ENCODE results near the gene NDUFB11.

Gene NDUFB11

DNA sequence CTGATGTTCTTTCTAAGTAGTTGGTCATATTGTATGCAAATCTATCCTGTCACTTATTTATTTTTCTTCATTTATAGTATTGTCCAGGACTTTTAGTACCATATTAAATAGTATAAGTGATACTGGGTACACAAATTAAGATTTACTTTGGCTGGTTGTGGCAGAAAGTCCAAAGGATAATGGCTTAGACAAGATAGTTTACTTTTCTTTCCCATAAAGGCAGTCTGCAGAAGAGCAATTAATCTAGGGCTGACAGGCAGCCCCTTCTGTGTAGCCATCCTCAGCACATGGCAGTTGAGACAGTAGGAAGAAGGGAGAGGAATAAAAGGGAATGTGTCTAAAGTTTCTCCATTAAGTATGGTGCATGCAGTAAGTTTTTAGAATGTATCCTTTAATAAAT lies 6.9 kb upstream of the NDUFB11 start:
- no peaks in the 10 kb centered on the region for H3K27me3 ChIP-seq (ENCODE audit: insufficient read depth, poor library complexity, severe bottlenecking)
- H3K4me3 ChIP-seq (replicated peaks; ENCODE audit: insufficient read depth, low read length): no peak overlapping the region
- no peak for TF ChIP-seq POLR2AphosphoS5 (IDR thresholded peaks at IDR 0.05; ENCODE audit: low read depth)
- no peak for TF ChIP-seq GABPA (IDR thresholded peaks at IDR 0.05; ENCODE audit: low read depth)
- TF ChIP-seq SPI1 (IDR thresholded peaks at IDR 0.05; ENCODE audit: borderline replicate concordance, low read depth): no peak
- TF ChIP-seq, protein P1, sequence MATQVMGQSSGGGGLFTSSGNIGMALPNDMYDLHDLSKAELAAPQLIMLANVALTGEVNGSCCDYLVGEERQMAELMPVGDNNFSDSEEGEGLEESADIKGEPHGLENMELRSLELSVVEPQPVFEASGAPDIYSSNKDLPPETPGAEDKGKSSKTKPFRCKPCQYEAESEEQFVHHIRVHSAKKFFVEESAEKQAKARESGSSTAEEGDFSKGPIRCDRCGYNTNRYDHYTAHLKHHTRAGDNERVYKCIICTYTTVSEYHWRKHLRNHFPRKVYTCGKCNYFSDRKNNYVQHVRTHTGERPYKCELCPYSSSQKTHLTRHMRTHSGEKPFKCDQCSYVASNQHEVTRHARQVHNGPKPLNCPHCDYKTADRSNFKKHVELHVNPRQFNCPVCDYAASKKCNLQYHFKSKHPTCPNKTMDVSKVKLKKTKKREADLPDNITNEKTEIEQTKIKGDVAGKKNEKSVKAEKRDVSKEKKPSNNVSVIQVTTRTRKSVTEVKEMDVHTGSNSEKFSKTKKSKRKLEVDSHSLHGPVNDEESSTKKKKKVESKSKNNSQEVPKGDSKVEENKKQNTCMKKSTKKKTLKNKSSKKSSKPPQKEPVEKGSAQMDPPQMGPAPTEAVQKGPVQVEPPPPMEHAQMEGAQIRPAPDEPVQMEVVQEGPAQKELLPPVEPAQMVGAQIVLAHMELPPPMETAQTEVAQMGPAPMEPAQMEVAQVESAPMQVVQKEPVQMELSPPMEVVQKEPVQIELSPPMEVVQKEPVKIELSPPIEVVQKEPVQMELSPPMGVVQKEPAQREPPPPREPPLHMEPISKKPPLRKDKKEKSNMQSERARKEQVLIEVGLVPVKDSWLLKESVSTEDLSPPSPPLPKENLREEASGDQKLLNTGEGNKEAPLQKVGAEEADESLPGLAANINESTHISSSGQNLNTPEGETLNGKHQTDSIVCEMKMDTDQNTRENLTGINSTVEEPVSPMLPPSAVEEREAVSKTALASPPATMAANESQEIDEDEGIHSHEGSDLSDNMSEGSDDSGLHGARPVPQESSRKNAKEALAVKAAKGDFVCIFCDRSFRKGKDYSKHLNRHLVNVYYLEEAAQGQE (IDR thresholded peaks at IDR 0.05; ENCODE audit: insufficient replicate concordance, low read depth): no peak
- TF ChIP-seq, protein P2, sequence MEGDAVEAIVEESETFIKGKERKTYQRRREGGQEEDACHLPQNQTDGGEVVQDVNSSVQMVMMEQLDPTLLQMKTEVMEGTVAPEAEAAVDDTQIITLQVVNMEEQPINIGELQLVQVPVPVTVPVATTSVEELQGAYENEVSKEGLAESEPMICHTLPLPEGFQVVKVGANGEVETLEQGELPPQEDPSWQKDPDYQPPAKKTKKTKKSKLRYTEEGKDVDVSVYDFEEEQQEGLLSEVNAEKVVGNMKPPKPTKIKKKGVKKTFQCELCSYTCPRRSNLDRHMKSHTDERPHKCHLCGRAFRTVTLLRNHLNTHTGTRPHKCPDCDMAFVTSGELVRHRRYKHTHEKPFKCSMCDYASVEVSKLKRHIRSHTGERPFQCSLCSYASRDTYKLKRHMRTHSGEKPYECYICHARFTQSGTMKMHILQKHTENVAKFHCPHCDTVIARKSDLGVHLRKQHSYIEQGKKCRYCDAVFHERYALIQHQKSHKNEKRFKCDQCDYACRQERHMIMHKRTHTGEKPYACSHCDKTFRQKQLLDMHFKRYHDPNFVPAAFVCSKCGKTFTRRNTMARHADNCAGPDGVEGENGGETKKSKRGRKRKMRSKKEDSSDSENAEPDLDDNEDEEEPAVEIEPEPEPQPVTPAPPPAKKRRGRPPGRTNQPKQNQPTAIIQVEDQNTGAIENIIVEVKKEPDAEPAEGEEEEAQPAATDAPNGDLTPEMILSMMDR (IDR thresholded peaks at IDR 0.05; ENCODE audit: insufficient read depth, low read length): no peak
- no peak for DNase-seq (ENCODE audit: low read depth in 1 of 2, low spot score in 1 of 2)
- no peak overlapping the region for H3K27ac ChIP-seq (replicated peaks)

DNA sequence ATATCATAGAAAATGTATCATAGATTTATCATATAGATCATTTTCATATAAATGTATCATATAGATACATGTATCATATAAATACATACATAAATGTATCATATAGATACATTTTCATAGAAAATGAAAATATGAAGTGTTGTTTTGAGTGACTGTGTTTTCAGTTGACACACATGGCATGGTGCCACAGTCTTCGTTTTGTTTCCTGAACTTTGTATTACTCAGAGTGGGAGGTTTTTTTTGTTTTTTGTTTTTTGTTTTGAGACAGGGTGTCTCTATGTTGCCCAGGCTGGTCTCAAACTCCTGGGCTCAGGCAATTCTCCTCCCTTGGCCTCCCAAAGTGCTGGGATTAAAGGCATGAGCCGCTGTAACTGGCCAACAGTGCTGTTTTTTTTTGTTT lies 4.4 kb upstream of the NDUFB11 start:
- Histone ChIP-seq H3K4me3 (replicated peaks; ENCODE audit: insufficient read depth, low read length) (no peak overlapping the region), H3K27ac (replicated peaks) (no peak overlapping the region), H3K27me3 (ENCODE audit: insufficient read depth, poor library complexity, severe bottlenecking) (no peaks in the 10 kb centered on the region)
- TF ChIP-seq, protein P2 (IDR thresholded peaks at IDR 0.05; ENCODE audit: insufficient read depth, low read length): no peak
- TF ChIP-seq, protein P1 (IDR thresholded peaks at IDR 0.05; ENCODE audit: insufficient replicate concordance, low read depth): no peak
- TF ChIP-seq SPI1 (IDR thresholded peaks at IDR 0.05; ENCODE audit: borderline replicate concordance, low read depth) (no peak), GABPA (IDR thresholded peaks at IDR 0.05; ENCODE audit: low read depth) (no peak), POLR2AphosphoS5 (IDR thresholded peaks at IDR 0.05; ENCODE audit: low read depth) (no peak)
- DNase-seq (ENCODE audit: low read depth in 1 of 2, low spot score in 1 of 2): no peak

DNA sequence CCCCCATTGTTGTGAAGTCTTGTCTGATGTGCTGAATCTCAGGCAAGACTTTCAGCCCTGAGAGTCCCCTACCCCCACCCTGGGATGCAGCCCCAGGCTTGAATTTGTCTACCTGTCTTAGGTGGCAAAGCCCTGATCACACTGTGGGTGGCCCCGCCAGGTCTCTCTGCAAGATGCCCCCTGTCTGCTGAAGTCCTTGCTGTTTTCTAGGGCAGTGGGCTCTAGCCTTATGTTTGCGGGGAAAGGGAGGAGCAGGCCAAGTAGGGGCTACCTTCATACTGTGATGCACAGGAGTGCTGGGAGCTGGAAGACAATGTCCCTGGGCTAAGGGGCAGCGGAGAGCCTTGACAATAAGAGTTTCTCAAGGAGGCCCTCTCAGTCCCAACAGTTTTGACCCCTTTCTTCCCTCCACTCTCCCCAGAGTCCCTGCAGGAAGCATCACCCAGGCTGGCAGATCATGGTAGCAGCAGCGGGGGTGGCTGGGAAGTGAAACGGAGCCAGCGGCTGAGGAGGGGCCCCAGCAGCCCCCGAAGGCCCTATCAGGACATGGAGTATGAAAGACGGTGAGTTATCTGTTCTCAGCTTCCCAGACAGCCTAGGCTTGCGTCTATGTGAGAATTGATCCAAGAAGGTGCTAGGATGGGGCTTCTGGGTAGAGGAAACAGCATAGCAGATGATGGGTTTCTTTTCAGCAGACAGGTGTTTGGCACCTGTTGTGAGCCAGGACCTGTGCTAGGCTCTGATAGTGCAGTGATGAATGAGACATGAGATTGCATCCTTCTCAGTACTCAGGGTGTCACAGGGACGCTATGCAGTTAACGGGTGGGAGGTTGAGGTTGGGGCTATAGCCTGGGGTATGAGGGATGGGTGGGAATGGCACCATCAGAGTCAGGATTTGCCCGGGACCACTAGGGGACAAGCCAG lies 2.7 kb upstream of the NDUFB11 start:
- Histone ChIP-seq H3K4me3 (replicated peaks; ENCODE audit: insufficient read depth, low read length) (peak overlapping the region; percentile 73), H3K27ac (replicated peaks) (no peak overlapping the region), H3K27me3 (ENCODE audit: insufficient read depth, poor library complexity, severe bottlenecking) (no peaks in the 10 kb centered on the region)
- DNase-seq (ENCODE audit: low read depth in 1 of 2, low spot score in 1 of 2): no peak
- TF ChIP-seq, protein P2 (IDR thresholded peaks at IDR 0.05; ENCODE audit: insufficient read depth, low read length): no peak
- TF ChIP-seq, protein P1 (IDR thresholded peaks at IDR 0.05; ENCODE audit: insufficient replicate concordance, low read depth): no peak
- no peak for TF ChIP-seq GABPA (IDR thresholded peaks at IDR 0.05; ENCODE audit: low read depth)
- TF ChIP-seq SPI1 (IDR thresholded peaks at IDR 0.05; ENCODE audit: borderline replicate concordance, low read depth): no peak
- TF ChIP-seq POLR2AphosphoS5 (IDR thresholded peaks at IDR 0.05; ENCODE audit: low read depth): no peak

All from HL-60 (cell line).